Stimulated activated memory B cell treated with anti-CD40 and anti-IgM and Interleukin-4, amounts not matched to agents 10 μg/mL and 1 μg/mL and 100 μg/mL, for 72 hours (primary cell): Measurements from ENCODE around the gene CADPS.

Experiments
- ATAC-seq: fragments of 150-1000 bp; cut with Tn5 transposase; 2 replicates; pipeline ENCODE4 v1.10.0; 2021
- H3K27ac Mint-ChIP-seq: one replicate; pipeline ENCODE4 v1.8.0; 2022; ENCODE audit warnings: mild to moderate bottlenecking, mixed read lengths
- H3K27me3 Mint-ChIP-seq: one replicate; pipeline ENCODE4 v1.8.0; 2022; ENCODE audit warnings: mixed read lengths
- H3K36me3 Mint-ChIP-seq: one replicate; pipeline ENCODE4 v1.8.0; 2022; ENCODE audit warnings: mixed read lengths
- H3K4me1 Mint-ChIP-seq: one replicate; pipeline ENCODE4 v1.8.0; 2022; ENCODE audit warnings: mixed read lengths
- H3K4me3 Mint-ChIP-seq: one replicate; pipeline ENCODE4 v1.8.0; 2022; ENCODE audit warnings: mild to moderate bottlenecking, moderate library complexity, mixed read lengths
- H3K9me3 Mint-ChIP-seq: one replicate; pipeline ENCODE4 v1.8.0; 2022; ENCODE audit warnings: mixed read lengths

The CADPS gene

GRCh38 chr3:62710751-62711150, 164.5 kb downstream of the CADPS start:
- Mint-ChIP-seq H3K27me3 (no peaks in the 10 kb centered on the region), H3K27ac (no peak overlapping the region), H3K36me3 (no peaks in the 10 kb centered on the region), H3K4me1 (no peaks in the 10 kb centered on the region), H3K9me3 (no peaks in the 10 kb centered on the region), H3K4me3 (no peak overlapping the region)
- no peak for ATAC-seq

- peaks cover 10% of the 10 kb centered on the region for H3K27me3 Mint-ChIP-seq
- no peaks in the 10 kb centered on the region for H3K36me3 Mint-ChIP-seq
- no peak overlapping the region for H3K4me3 Mint-ChIP-seq
- peaks cover 3% of the 10 kb centered on the region for H3K9me3 Mint-ChIP-seq
- no peak for ATAC-seq
- H3K4me1 Mint-ChIP-seq = no peaks in the 10 kb centered on the region
- no peak overlapping the region for H3K27ac Mint-ChIP-seq
These were observed 166.4 kb downstream of the CADPS start for GRCh38 chr3:62708638-62709373.

- peaks cover 10% of the 10 kb centered on the region for H3K27me3 Mint-ChIP-seq
- no peak for ATAC-seq
These were observed 169.5 kb downstream of the CADPS start for GRCh38 chr3:62705721-62706120.

GRCh38 chr3:62703451-62704167, 171.6 kb downstream of the CADPS start:
- H3K36me3 Mint-ChIP-seq = no peaks in the 10 kb centered on the region
- no peak overlapping the region for H3K27ac Mint-ChIP-seq
- no peaks in the 10 kb centered on the region for H3K4me1 Mint-ChIP-seq
- H3K27me3 Mint-ChIP-seq = peaks cover 10% of the 10 kb centered on the region
- H3K4me3 Mint-ChIP-seq = no peak overlapping the region
- no peak for ATAC-seq
- peaks cover 3% of the 10 kb centered on the region for H3K9me3 Mint-ChIP-seq

More at GRCh38 chr3:62705721-62706120, 169.5 kb downstream of the CADPS start:
- Mint-ChIP-seq H3K27ac (no peak overlapping the region), H3K9me3 (peaks cover 3% of the 10 kb centered on the region), H3K36me3 (no peaks in the 10 kb centered on the region), H3K4me1 (no peaks in the 10 kb centered on the region), H3K4me3 (no peak overlapping the region)

- Mint-ChIP-seq H3K36me3 (no peaks in the 10 kb centered on the region), H3K9me3 (peaks cover 3% of the 10 kb centered on the region), H3K27me3 (peaks cover 7% of the 10 kb centered on the region), H3K4me3 (no peak overlapping the region), H3K27ac (no peak overlapping the region), H3K4me1 (no peaks in the 10 kb centered on the region)
- no peak for ATAC-seq
These were observed 174.9 kb downstream of the CADPS start for GRCh38 chr3:62700357-62700756.

GRCh38 chr3:62699728-62700127, 175.5 kb downstream of the CADPS start:
- no peak overlapping the region for H3K27ac Mint-ChIP-seq
- no peak overlapping the region for H3K4me3 Mint-ChIP-seq
- ATAC-seq = no peak
- H3K9me3 Mint-ChIP-seq = no peaks in the 10 kb centered on the region
- no peaks in the 10 kb centered on the region for H3K36me3 Mint-ChIP-seq
- H3K27me3 Mint-ChIP-seq = peaks cover under 1% of the 10 kb centered on the region
- no peaks in the 10 kb centered on the region for H3K4me1 Mint-ChIP-seq

GRCh38 chr3:62696011-62696410, 179.2 kb downstream of the CADPS start:
- no peaks in the 10 kb centered on the region for H3K27me3 Mint-ChIP-seq
- H3K27ac Mint-ChIP-seq = no peak overlapping the region
- ATAC-seq = no peak
- no peak overlapping the region for H3K4me3 Mint-ChIP-seq
- peaks cover 7% of the 10 kb centered on the region for H3K9me3 Mint-ChIP-seq
- H3K4me1 Mint-ChIP-seq = no peaks in the 10 kb centered on the region
- no peaks in the 10 kb centered on the region for H3K36me3 Mint-ChIP-seq

GRCh38 chr3:62688812-62689211, 186.4 kb downstream of the CADPS start:
- Mint-ChIP-seq H3K27me3 (no peaks in the 10 kb centered on the region), H3K27ac (no peak overlapping the region), H3K36me3 (no peaks in the 10 kb centered on the region), H3K9me3 (peaks cover 6% of the 10 kb centered on the region), H3K4me1 (no peaks in the 10 kb centered on the region), H3K4me3 (no peak overlapping the region)
- ATAC-seq = no peak

- Mint-ChIP-seq H3K27ac (no peak overlapping the region), H3K4me3 (no peak overlapping the region), H3K4me1 (no peaks in the 10 kb centered on the region), H3K27me3 (no peaks in the 10 kb centered on the region), H3K9me3 (peaks cover 2% of the 10 kb centered on the region), H3K36me3 (no peaks in the 10 kb centered on the region)
- ATAC-seq = no peak
These were observed 187.2 kb downstream of the CADPS start for GRCh38 chr3:62688050-62688449.

GRCh38 chr3:62686503-62687294, 188.5 kb downstream of the CADPS start:
- Mint-ChIP-seq H3K27me3 (no peaks in the 10 kb centered on the region), H3K4me3 (no peak overlapping the region), H3K27ac (no peak overlapping the region), H3K4me1 (no peaks in the 10 kb centered on the region), H3K9me3 (no peaks in the 10 kb centered on the region), H3K36me3 (no peaks in the 10 kb centered on the region)
- no peak for ATAC-seq

- no peak overlapping the region for H3K4me3 Mint-ChIP-seq
- no peaks in the 10 kb centered on the region for H3K36me3 Mint-ChIP-seq
- H3K27me3 Mint-ChIP-seq = no peaks in the 10 kb centered on the region
- ATAC-seq = no peak
- H3K4me1 Mint-ChIP-seq = no peaks in the 10 kb centered on the region
- no peaks in the 10 kb centered on the region for H3K9me3 Mint-ChIP-seq
- H3K27ac Mint-ChIP-seq = no peak overlapping the region
These were observed 192.4 kb downstream of the CADPS start for GRCh38 chr3:62682826-62683225.

- no peak for ATAC-seq
- Mint-ChIP-seq H3K27ac (no peak overlapping the region), H3K9me3 (no peaks in the 10 kb centered on the region), H3K36me3 (no peaks in the 10 kb centered on the region), H3K4me3 (no peak overlapping the region), H3K27me3 (no peaks in the 10 kb centered on the region), H3K4me1 (no peaks in the 10 kb centered on the region)
These were observed 195.2 kb downstream of the CADPS start for GRCh38 chr3:62679988-62680387.

GRCh38 chr3:62678841-62679240, 196.4 kb downstream of the CADPS start:
- Mint-ChIP-seq H3K4me1 (no peaks in the 10 kb centered on the region), H3K4me3 (no peak overlapping the region), H3K36me3 (no peaks in the 10 kb centered on the region), H3K27me3 (no peaks in the 10 kb centered on the region), H3K9me3 (no peaks in the 10 kb centered on the region), H3K27ac (no peak overlapping the region)
- no peak for ATAC-seq

GRCh38 chr3:62677926-62678325, 197.3 kb downstream of the CADPS start:
- H3K4me3 Mint-ChIP-seq = no peak overlapping the region
- no peaks in the 10 kb centered on the region for H3K36me3 Mint-ChIP-seq
- no peaks in the 10 kb centered on the region for H3K27me3 Mint-ChIP-seq
- ATAC-seq = no peak
- no peaks in the 10 kb centered on the region for H3K9me3 Mint-ChIP-seq
- no peak overlapping the region for H3K27ac Mint-ChIP-seq
- no peaks in the 10 kb centered on the region for H3K4me1 Mint-ChIP-seq

- no peaks in the 10 kb centered on the region for H3K9me3 Mint-ChIP-seq
These were observed 198.4 kb downstream of the CADPS start for GRCh38 chr3:62676689-62677271.

More at GRCh38 chr3:62676689-62677271, 198.4 kb downstream of the CADPS start:
- Mint-ChIP-seq H3K36me3 (no peaks in the 10 kb centered on the region), H3K27me3 (peaks cover 9% of the 10 kb centered on the region), H3K4me1 (no peaks in the 10 kb centered on the region), H3K27ac (no peak overlapping the region), H3K4me3 (no peak overlapping the region)
- ATAC-seq = no peak
